ENCODE results near the gene XCL2. TPM values are rescaled to one million over a fixed set of nuclear protein-coding genes. Genes with fewer than 3 reads are reported as not detected.
"Not testable (repeated sequence)": the region's sequence is repeated elsewhere in the genome, so short reads cannot be mapped to it uniquely, and the experiment has no call there.

The XCL2 gene
- polyA plus RNA-seq, 4 donors, result 0.42 to 1.1 TPM; not detected in 2

- no peaks in the 10 kb centered on the region for H3K4me1 ChIP-seq (ENCODE audit: control insufficient read depth in 3 of 3, insufficient read depth in 2 of 3, low read depth in 1 of 3, low read length in 2 of 3)
- FAIRE-seq (no peak), DNase-seq (no peak)
- H3K9me3 ChIP-seq (ENCODE audit: control insufficient read depth in 2 of 2, insufficient read depth in 1 of 2, low read depth in 1 of 2, low read length in 1 of 2), result no peaks in the 10 kb centered on the region
- no peak overlapping the region for H3K4me3 ChIP-seq (ENCODE audit: low read depth in 1 of 3, low read length in 3 of 3)
- WGBS, 3 donors, result 82 to 92% (median 89%) methylated on average over 4 of the region's 4 CpGs
- no peaks in the 10 kb centered on the region for H3K36me3 ChIP-seq (ENCODE audit: control insufficient read depth in 3 of 3, insufficient read depth in 2 of 3, low read depth in 1 of 3, low read length in 3 of 3)
- H3K27me3 ChIP-seq (ENCODE audit: control insufficient read depth in 3 of 3, insufficient read depth in 3 of 3, low read length in 3 of 3), result no peaks in the 10 kb centered on the region
- no peak overlapping the region for H3K27ac ChIP-seq (ENCODE audit: low read depth in 1 of 3, low read length in 2 of 3)
Observed at GRCh38 chr1:168581817-168582572, 38.2 kb upstream of the XCL2 start.

- not testable (repeated sequence) for H3K9me3 ChIP-seq (ENCODE audit: control insufficient read depth in 2 of 2, insufficient read depth in 1 of 2, low read depth in 1 of 2, low read length in 1 of 2); H3K4me3 ChIP-seq (ENCODE audit: low read depth in 1 of 3, low read length in 3 of 3); H3K36me3 ChIP-seq (ENCODE audit: control insufficient read depth in 3 of 3, insufficient read depth in 2 of 3, low read depth in 1 of 3, low read length in 3 of 3); H3K4me1 ChIP-seq (ENCODE audit: control insufficient read depth in 3 of 3, insufficient read depth in 2 of 3, low read depth in 1 of 3, low read length in 2 of 3); DNase-seq; H3K27ac ChIP-seq (ENCODE audit: low read depth in 1 of 3, low read length in 2 of 3); H3K27me3 ChIP-seq (ENCODE audit: control insufficient read depth in 3 of 3, insufficient read depth in 3 of 3, low read length in 3 of 3)
- peak; percentile 23 for FAIRE-seq
- WGBS, 3 donors, result 85 to 91% (median 86%) methylated on average over 7 of the region's 7 CpGs
Observed at GRCh38 chr1:168580991-168581390, 37.2 kb upstream of the XCL2 start.

- H3K27ac ChIP-seq (ENCODE audit: low read depth in 1 of 3, low read length in 2 of 3); H3K9me3 ChIP-seq (ENCODE audit: control insufficient read depth in 2 of 2, insufficient read depth in 1 of 2, low read depth in 1 of 2, low read length in 1 of 2); H3K4me1 ChIP-seq (ENCODE audit: control insufficient read depth in 3 of 3, insufficient read depth in 2 of 3, low read depth in 1 of 3, low read length in 2 of 3); H3K27me3 ChIP-seq (ENCODE audit: control insufficient read depth in 3 of 3, insufficient read depth in 3 of 3, low read length in 3 of 3); H3K4me3 ChIP-seq (ENCODE audit: low read depth in 1 of 3, low read length in 3 of 3); FAIRE-seq; H3K36me3 ChIP-seq (ENCODE audit: control insufficient read depth in 3 of 3, insufficient read depth in 2 of 3, low read depth in 1 of 3, low read length in 3 of 3); DNase-seq: not testable (repeated sequence)
- WGBS, 3 donors, result 89 to 97% (median 93%) methylated on average over 2 of the region's 2 CpGs
Observed at GRCh38 chr1:168580290-168580689, 36.5 kb upstream of the XCL2 start.

- H3K27me3 ChIP-seq (ENCODE audit: control insufficient read depth in 3 of 3, insufficient read depth in 3 of 3, low read length in 3 of 3); H3K27ac ChIP-seq (ENCODE audit: low read depth in 1 of 3, low read length in 2 of 3); H3K4me1 ChIP-seq (ENCODE audit: control insufficient read depth in 3 of 3, insufficient read depth in 2 of 3, low read depth in 1 of 3, low read length in 2 of 3); DNase-seq; H3K9me3 ChIP-seq (ENCODE audit: control insufficient read depth in 2 of 2, insufficient read depth in 1 of 2, low read depth in 1 of 2, low read length in 1 of 2); H3K4me3 ChIP-seq (ENCODE audit: low read depth in 1 of 3, low read length in 3 of 3); FAIRE-seq; H3K36me3 ChIP-seq (ENCODE audit: control insufficient read depth in 3 of 3, insufficient read depth in 2 of 3, low read depth in 1 of 3, low read length in 3 of 3): not testable (repeated sequence)
- 72 to 84% (median 77%) methylated on average over 2 of the region's 2 CpGs for WGBS, 3 donors
Observed at GRCh38 chr1:168578531-168579185, 34.9 kb upstream of the XCL2 start.

- not testable (repeated sequence) for DNase-seq; H3K27ac ChIP-seq (ENCODE audit: low read depth in 1 of 3, low read length in 2 of 3); FAIRE-seq; H3K4me1 ChIP-seq (ENCODE audit: control insufficient read depth in 3 of 3, insufficient read depth in 2 of 3, low read depth in 1 of 3, low read length in 2 of 3); H3K9me3 ChIP-seq (ENCODE audit: control insufficient read depth in 2 of 2, insufficient read depth in 1 of 2, low read depth in 1 of 2, low read length in 1 of 2); H3K36me3 ChIP-seq (ENCODE audit: control insufficient read depth in 3 of 3, insufficient read depth in 2 of 3, low read depth in 1 of 3, low read length in 3 of 3); H3K27me3 ChIP-seq (ENCODE audit: control insufficient read depth in 3 of 3, insufficient read depth in 3 of 3, low read length in 3 of 3); H3K4me3 ChIP-seq (ENCODE audit: low read depth in 1 of 3, low read length in 3 of 3)
- 63 to 76% (median 68%) methylated on average over 3 to 4 of the region's 6 CpGs for WGBS, 3 donors
Observed at GRCh38 chr1:168576245-168576688, 32.5 kb upstream of the XCL2 start, which contains the start of gene XCL1. TSS of gene XCL1 (plus strand) at chr1:168576605. CDS start at chr1:168576638, 33 bp downstream.

GRCh38 chr1:168574234-168574633 lies 30.4 kb upstream of the XCL2 start:
- peak; percentile 26 to 43 for DNase-seq
- not testable (repeated sequence) for H3K4me3 ChIP-seq (ENCODE audit: low read depth in 1 of 3, low read length in 3 of 3); H3K36me3 ChIP-seq (ENCODE audit: control insufficient read depth in 3 of 3, insufficient read depth in 2 of 3, low read depth in 1 of 3, low read length in 3 of 3); H3K9me3 ChIP-seq (ENCODE audit: control insufficient read depth in 2 of 2, insufficient read depth in 1 of 2, low read depth in 1 of 2, low read length in 1 of 2); H3K27me3 ChIP-seq (ENCODE audit: control insufficient read depth in 3 of 3, insufficient read depth in 3 of 3, low read length in 3 of 3); H3K4me1 ChIP-seq (ENCODE audit: control insufficient read depth in 3 of 3, insufficient read depth in 2 of 3, low read depth in 1 of 3, low read length in 2 of 3); H3K27ac ChIP-seq (ENCODE audit: low read depth in 1 of 3, low read length in 2 of 3)
- WGBS, 3 donors, result 2 to 5% (median 4%) methylated on average over 2 to 4 of the region's 4 CpGs
- FAIRE-seq, result peak; percentile 98

GRCh38 chr1:168572633-168573032 lies 28.8 kb upstream of the XCL2 start:
- 88 to 91% (median 89%) methylated on average over 3 of the region's 3 CpGs for WGBS, 3 donors
- Histone ChIP-seq H3K9me3 (ENCODE audit: control insufficient read depth in 2 of 2, insufficient read depth in 1 of 2, low read depth in 1 of 2, low read length in 1 of 2) (no peaks in the 10 kb centered on the region), H3K4me1 (ENCODE audit: control insufficient read depth in 3 of 3, insufficient read depth in 2 of 3, low read depth in 1 of 3, low read length in 2 of 3) (no peaks in the 10 kb centered on the region), H3K27me3 (ENCODE audit: control insufficient read depth in 3 of 3, insufficient read depth in 3 of 3, low read length in 3 of 3) (no peaks in the 10 kb centered on the region), H3K27ac (ENCODE audit: low read depth in 1 of 3, low read length in 2 of 3) (no peak overlapping the region), H3K4me3 (ENCODE audit: low read depth in 1 of 3, low read length in 3 of 3) (no peak overlapping the region), H3K36me3 (ENCODE audit: control insufficient read depth in 3 of 3, insufficient read depth in 2 of 3, low read depth in 1 of 3, low read length in 3 of 3) (no peaks in the 10 kb centered on the region)
- no peak for DNase-seq
- no peak for FAIRE-seq

GRCh38 chr1:168570652-168571051 lies 26.9 kb upstream of the XCL2 start:
- no peak for FAIRE-seq
- Histone ChIP-seq H3K27me3 (ENCODE audit: control insufficient read depth in 3 of 3, insufficient read depth in 3 of 3, low read length in 3 of 3) (no peaks in the 10 kb centered on the region), H3K9me3 (ENCODE audit: control insufficient read depth in 2 of 2, insufficient read depth in 1 of 2, low read depth in 1 of 2, low read length in 1 of 2) (no peaks in the 10 kb centered on the region), H3K4me1 (ENCODE audit: control insufficient read depth in 3 of 3, insufficient read depth in 2 of 3, low read depth in 1 of 3, low read length in 2 of 3) (peaks cover 0 to 4% (median 0%) of the 10 kb centered on the region in 3 donors), H3K27ac (ENCODE audit: low read depth in 1 of 3, low read length in 2 of 3) (no peak overlapping the region), H3K36me3 (ENCODE audit: control insufficient read depth in 3 of 3, insufficient read depth in 2 of 3, low read depth in 1 of 3, low read length in 3 of 3) (no peaks in the 10 kb centered on the region), H3K4me3 (ENCODE audit: low read depth in 1 of 3, low read length in 3 of 3) (no peak overlapping the region)
- 54 to 66% (median 57%) methylated on average over 3 of the region's 3 CpGs for WGBS, 3 donors
- DNase-seq, result no peak

Data from small intestine (tissue), 7 donors.